EL (cell line): Measurements from ENCODE around the gene SRPK2.
A peak's percentile ranks its signal among the peaks of the same experiment; 100 is the strongest.
"Not testable (repeated sequence)": the region's sequence is repeated elsewhere in the genome, so short reads cannot be mapped to it uniquely, and the experiment has no call there.

ENCODE experiments used
- DNase-seq: peaks from one replicate; pipeline ENCODE4 v3.0.0-alpha.2; 2016

Gene SRPK2

GRCh38 chr7:105388356-105389087 lies at the start of gene SRPK2:
TSS of gene SRPK2 (minus strand) at chr7:105388921.
- peak; percentile 72 for DNase-seq

GRCh38 chr7:105438254-105438653 lies 49.5 kb upstream of the SRPK2 start:
- no peak for DNase-seq

- not testable (repeated sequence) for DNase-seq
Observed at GRCh38 chr7:105437356-105437755, 48.6 kb upstream of the SRPK2 start.

GRCh38 chr7:105429746-105430612 lies 41.3 kb upstream of the SRPK2 start:
- peak; percentile 51 for DNase-seq

GRCh38 chr7:105426606-105427146 lies 38.0 kb upstream of the SRPK2 start:
- DNase-seq: no peak

- no peak for DNase-seq
Observed at GRCh38 chr7:105423987-105424386, 35.3 kb upstream of the SRPK2 start.

GRCh38 chr7:105413887-105414437 lies 25.2 kb upstream of the SRPK2 start:
- no peak for DNase-seq

- DNase-seq: not testable (repeated sequence)
Observed at GRCh38 chr7:105410774-105411173, 22.1 kb upstream of the SRPK2 start.

GRCh38 chr7:105409775-105410174 lies 21.1 kb upstream of the SRPK2 start:
- not testable (repeated sequence) for DNase-seq

GRCh38 chr7:105408791-105409410 lies 20.2 kb upstream of the SRPK2 start:
- DNase-seq: no peak

GRCh38 chr7:105403128-105403527 lies 14.4 kb upstream of the SRPK2 start:
- no peak for DNase-seq

- no peak for DNase-seq
Observed at GRCh38 chr7:105402221-105403095, 13.7 kb upstream of the SRPK2 start.

- peak; percentile 36 for DNase-seq
Observed at GRCh38 chr7:105399043-105399725, 10.5 kb upstream of the SRPK2 start.

GRCh38 chr7:105396566-105396965 lies 7.8 kb upstream of the SRPK2 start:
- no peak for DNase-seq

GRCh38 chr7:105391429-105391828 lies 2.7 kb upstream of the SRPK2 start:
- no peak for DNase-seq

- no peak for DNase-seq
Observed at GRCh38 chr7:105389889-105390288, 1.2 kb upstream of the SRPK2 start.

GRCh38 chr7:105389088-105389650 lies 448 bp upstream of the SRPK2 start:
- DNase-seq: peak; percentile 63

GRCh38 chr7:105387508-105388355 lies 989 bp downstream of the SRPK2 start:
- DNase-seq: peak; percentile 64

- DNase-seq: no peak
Observed at GRCh38 chr7:105377903-105378302, 10.8 kb downstream of the SRPK2 start.
